Liver (tissue), 9 donors: ENCODE results near the gene DCT. TPM values are rescaled to one million over a fixed set of nuclear protein-coding genes. Genes with fewer than 3 reads are reported as not detected.
"Not testable (repeated sequence)": the region's sequence is repeated elsewhere in the genome, so short reads cannot be mapped to it uniquely, and the experiment has no call there.

ENCODE experiments used
- DNase-seq: peaks from one replicate; pipeline ENCODE4 v3.0.0-alpha.2; 2017; ENCODE audit warnings: low spot score
- H3K27ac ChIP-seq, 2 donors: one replicate each; pipeline ENCODE4 v1.7.0; 2013; ENCODE audit warnings: inconsistent platforms in 2 of 2, low read length in 2 of 2, control low read depth in 1 of 2, low read depth in 1 of 2, mild to moderate bottlenecking in 1 of 2
- H3K27me3 ChIP-seq, 4 donors: one replicate each; pipeline versions ENCODE4 v1.6.1 to v1.7.0; 2013; ENCODE audit warnings: low read length in 3 of 4, inconsistent platforms in 1 of 4, mild to moderate bottlenecking in 1 of 4, moderate library complexity in 1 of 4; ENCODE audit not compliant: control insufficient read depth in 4 of 4, insufficient read depth in 4 of 4
- H3K36me3 ChIP-seq, 4 donors: one replicate each; pipeline versions ENCODE4 v1.6.1 to v1.7.0; 2013; ENCODE audit warnings: low read length in 3 of 4, mild to moderate bottlenecking in 3 of 4, low read depth in 1 of 4, moderate library complexity in 1 of 4; ENCODE audit not compliant: control insufficient read depth in 4 of 4, insufficient read depth in 3 of 4
- H3K4me1 ChIP-seq, 4 donors: one replicate each; pipeline versions ENCODE4 v1.6.1 to v1.7.0; 2013; ENCODE audit warnings: low read length in 3 of 4, mild to moderate bottlenecking in 3 of 4, moderate library complexity in 1 of 4; ENCODE audit not compliant: control insufficient read depth in 4 of 4, insufficient read depth in 4 of 4
- H3K4me3 ChIP-seq, 3 donors: one replicate each; pipeline versions ENCODE4 v1.6.1 to v1.7.0; 2013; ENCODE audit warnings: low read length in 3 of 3, control low read depth in 1 of 3, low read depth in 1 of 3, mild to moderate bottlenecking in 1 of 3
- H3K9ac ChIP-seq, 2 donors: one replicate each; pipeline ENCODE4 v1.7.0; 2013; ENCODE audit warnings: low read length in 2 of 2, mild to moderate bottlenecking in 2 of 2, moderate library complexity in 2 of 2, control low read depth in 1 of 2, low read depth in 1 of 2
- H3K9me3 ChIP-seq, 4 donors: one replicate each; pipeline versions ENCODE4 v1.6.1 to v1.7.0; 2013; ENCODE audit warnings: low read length in 3 of 4; ENCODE audit not compliant: control insufficient read depth in 4 of 4
- CTCF ChIP-seq: fragments of 150-350 bp; IDR thresholded peaks from 2 replicates; pipeline ENCODE4 v1.5.1; 2017; ENCODE audit warnings: improper control_type of control experiment, low read depth, low read length; ENCODE audit not compliant: missing input control
- EGR1 ChIP-seq, 2 donors: IDR thresholded peaks; 2 replicates each; pipeline ENCODE4 v1.6.1; 2016 to 2018; ENCODE audit warnings: antibody characterized with exemption in 2 of 2, low read depth in 2 of 2
- FOXA1 ChIP-seq: IDR thresholded peaks from 2 replicates; pipeline ENCODE4 v1.6.1; 2016; ENCODE audit warnings: antibody characterized with exemption
- FOXA2 ChIP-seq: IDR thresholded peaks from 2 replicates; pipeline ENCODE4 v1.6.1; 2016; ENCODE audit warnings: antibody characterized with exemption
- GABPA ChIP-seq, 2 donors: IDR thresholded peaks in 1 of 2; conservative IDR thresholded peaks in 1 of 2; 2 replicates each; pipeline ENCODE4 v1.6.1; 2016; ENCODE audit warnings: antibody characterized with exemption in 2 of 2, mild to moderate bottlenecking in 1 of 2, moderate library complexity in 1 of 2
- HNF4G ChIP-seq: IDR thresholded peaks from 2 replicates; pipeline ENCODE4 v1.6.1; 2016; ENCODE audit warnings: antibody characterized with exemption
- JUND ChIP-seq, 2 donors: IDR thresholded peaks; 2 replicates each; pipeline ENCODE4 v1.6.1; 2016; ENCODE audit warnings: antibody characterized with exemption in 2 of 2
- MAX ChIP-seq: IDR thresholded peaks from 2 replicates; pipeline ENCODE4 v1.6.1; 2016; ENCODE audit warnings: antibody characterized with exemption
- NR2F2 ChIP-seq: IDR thresholded peaks from 2 replicates; pipeline ENCODE4 v1.6.1; 2016; ENCODE audit warnings: antibody characterized with exemption
- RAD21 ChIP-seq, 2 donors: IDR thresholded peaks; 2 replicates each; pipeline ENCODE4 v1.6.1; 2016; ENCODE audit warnings: antibody characterized with exemption in 2 of 2, mild to moderate bottlenecking in 2 of 2
- REST ChIP-seq: IDR thresholded peaks from 2 replicates; pipeline ENCODE4 v1.6.1; 2016; ENCODE audit warnings: antibody characterized with exemption, mild to moderate bottlenecking
- RXRA ChIP-seq, 2 donors: IDR thresholded peaks; 2 replicates each; pipeline ENCODE4 v1.6.1; 2017 to 2018; ENCODE audit warnings: antibody characterized with exemption in 2 of 2, mild to moderate bottlenecking in 1 of 2
- TAF1 ChIP-seq: conservative IDR thresholded peaks from 2 replicates; pipeline ENCODE4 v1.6.1; 2016; ENCODE audit warnings: antibody characterized with exemption, mild to moderate bottlenecking
- ZBTB33 ChIP-seq: IDR thresholded peaks from 2 replicates; pipeline ENCODE4 v1.6.1; 2016; ENCODE audit warnings: antibody characterized with exemption
- WGBS: extraction: QIAGEN DNeasy Blood & Tissue Kit; methylation state at CpG from one replicate; pipeline ENCODE4 v1.1.7; 2013; 5-methylcytosine and 5-hydroxymethylcytosine counted together
- polyA plus RNA-seq, 2 donors: library from polyadenylated mRNA; stranded (reverse) in 1 of 2; unstranded in 1 of 2; fragments of 200-250 nt in 1 of 2; fragments of >200 nt in 1 of 2; fragmentation: Nextera tagmentation in 1 of 2; extraction: Ambion mirVana in 1 of 2; gene quantifications; one replicate each; pipeline versions ENCODE4 v1.2.1 to v1.2.3, GENCODE V29; 2013 to 2015
- total RNA-seq, 2 donors: library from RNA; depleted of rRNA; stranded (reverse); fragments of >200 nt; gene quantifications; one replicate each; pipeline ENCODE4 v1.2.3, GENCODE V29; 2014
- donor health status: healthy.
- donor health status: healthy.
- donor health status: healthy.
- donor health status: healthy.
- donor health status: healthy.

DCT gene
- total and polyA plus RNA-seq, 4 donors = 0.08 to 0.19 TPM; not detected in 2

- Histone ChIP-seq H3K27ac (no peak overlapping the region), H3K4me1 (no peaks in the 10 kb centered on the region), H3K36me3 (no peaks in the 10 kb centered on the region), H3K9me3 (no peaks in the 10 kb centered on the region), H3K27me3 (no peaks in the 10 kb centered on the region), H3K4me3 (no peak overlapping the region), H3K9ac (no peak overlapping the region)
- TF ChIP-seq FOXA1 (no peak), FOXA2 (no peak), CTCF (no peak), NR2F2 (no peak), GABPA (IDR thresholded peaks at IDR 0.05 in 1 of 2, conservative IDR thresholded peaks at IDR 0.05 in 1 of 2) (no peak), EGR1 (IDR thresholded peaks at IDR 0.05; ENCODE audit: low read depth in 2 of 2) (no peak), ZBTB33 (no peak), RAD21 (IDR thresholded peaks at IDR 0.05) (no peak), REST (no peak), RXRA (IDR thresholded peaks at IDR 0.05) (no peak)
- DNase-seq = no peak
Observed at GRCh38 chr13:94503851-94504250, 24.4 kb upstream of the DCT start.

- WGBS = 92% methylated on average over 4 of the region's 4 CpGs
Observed at GRCh38 chr13:94498831-94499230, 19.3 kb upstream of the DCT start.

GRCh38 chr13:94495806-94496205 lies 16.3 kb upstream of the DCT start:
- Histone ChIP-seq H3K4me1 (no peaks in the 10 kb centered on the region), H3K4me3 (no peak overlapping the region), H3K27ac (no peak overlapping the region), H3K36me3 (no peaks in the 10 kb centered on the region), H3K9me3 (peaks cover 0 to 5% (median 2%) of the 10 kb centered on the region in 4 donors), H3K27me3 (no peaks in the 10 kb centered on the region), H3K9ac (no peak overlapping the region)
- WGBS = 92% methylated on average over 3 of the region's 3 CpGs
- DNase-seq = no peak
- TF ChIP-seq JUND (IDR thresholded peaks at IDR 0.05) (no peak), EGR1 (IDR thresholded peaks at IDR 0.05; ENCODE audit: low read depth in 2 of 2) (no peak), HNF4G (no peak), FOXA1 (no peak), NR2F2 (no peak), RXRA (IDR thresholded peaks at IDR 0.05) (no peak), ZBTB33 (no peak), MAX (no peak), TAF1 (no peak), REST (no peak)

More at GRCh38 chr13:94498831-94499230, 19.3 kb upstream of the DCT start:
- DNase-seq, H3K9me3 ChIP-seq, H3K9ac ChIP-seq, H3K27ac ChIP-seq, H3K27me3 ChIP-seq, H3K4me1 ChIP-seq, H3K36me3 ChIP-seq, H3K4me3 ChIP-seq: not testable (repeated sequence)
